Measurements from ENCODE around the gene ALLC.

DNA sequence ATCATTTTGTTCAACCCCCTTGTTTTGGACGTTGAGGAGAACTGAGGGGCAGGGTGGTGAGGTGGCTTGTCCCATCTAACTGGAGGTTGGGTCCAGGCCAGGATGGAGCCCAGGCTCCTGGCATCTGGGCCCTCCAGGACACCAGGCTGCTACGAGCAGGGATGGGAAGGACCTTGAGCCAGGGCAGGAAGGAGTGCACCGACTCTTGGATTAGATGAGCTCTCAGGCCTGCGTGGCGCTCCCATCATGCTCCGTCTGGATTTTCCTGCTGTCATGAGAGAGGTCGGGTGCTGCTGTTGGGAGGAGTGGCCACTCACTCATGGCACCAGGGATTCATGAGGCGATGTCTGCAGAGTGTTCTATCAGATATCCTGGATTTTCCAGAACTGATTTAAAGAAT is 18.3 kb upstream of the ALLC start:
- TF ChIP-seq POLR2AphosphoS5 (IDR thresholded peaks at IDR 0.05; ENCODE audit: low read depth, low read length) (no peak), POLR2A (IDR thresholded peaks at IDR 0.05; ENCODE audit: low read depth, low read length) (no peak), TAF1 (IDR thresholded peaks at IDR 0.05; ENCODE audit: low read depth, low read length) (no peak)
